HG03558 (cell line): ENCODE data around the gene LRG1.

Experiments
- ATAC-seq: cut with Tn5 transposase; IDR thresholded peaks from one replicate; pipeline ENCODE4 v1.9.1; 2021; ENCODE audit warnings: moderate number of reproducible peaks; ENCODE audit not compliant: unreplicated experiment; ENCODE audit errors: extremely low read depth

The LRG1 gene, protein sequence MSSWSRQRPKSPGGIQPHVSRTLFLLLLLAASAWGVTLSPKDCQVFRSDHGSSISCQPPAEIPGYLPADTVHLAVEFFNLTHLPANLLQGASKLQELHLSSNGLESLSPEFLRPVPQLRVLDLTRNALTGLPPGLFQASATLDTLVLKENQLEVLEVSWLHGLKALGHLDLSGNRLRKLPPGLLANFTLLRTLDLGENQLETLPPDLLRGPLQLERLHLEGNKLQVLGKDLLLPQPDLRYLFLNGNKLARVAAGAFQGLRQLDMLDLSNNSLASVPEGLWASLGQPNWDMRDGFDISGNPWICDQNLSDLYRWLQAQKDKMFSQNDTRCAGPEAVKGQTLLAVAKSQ

DNA sequence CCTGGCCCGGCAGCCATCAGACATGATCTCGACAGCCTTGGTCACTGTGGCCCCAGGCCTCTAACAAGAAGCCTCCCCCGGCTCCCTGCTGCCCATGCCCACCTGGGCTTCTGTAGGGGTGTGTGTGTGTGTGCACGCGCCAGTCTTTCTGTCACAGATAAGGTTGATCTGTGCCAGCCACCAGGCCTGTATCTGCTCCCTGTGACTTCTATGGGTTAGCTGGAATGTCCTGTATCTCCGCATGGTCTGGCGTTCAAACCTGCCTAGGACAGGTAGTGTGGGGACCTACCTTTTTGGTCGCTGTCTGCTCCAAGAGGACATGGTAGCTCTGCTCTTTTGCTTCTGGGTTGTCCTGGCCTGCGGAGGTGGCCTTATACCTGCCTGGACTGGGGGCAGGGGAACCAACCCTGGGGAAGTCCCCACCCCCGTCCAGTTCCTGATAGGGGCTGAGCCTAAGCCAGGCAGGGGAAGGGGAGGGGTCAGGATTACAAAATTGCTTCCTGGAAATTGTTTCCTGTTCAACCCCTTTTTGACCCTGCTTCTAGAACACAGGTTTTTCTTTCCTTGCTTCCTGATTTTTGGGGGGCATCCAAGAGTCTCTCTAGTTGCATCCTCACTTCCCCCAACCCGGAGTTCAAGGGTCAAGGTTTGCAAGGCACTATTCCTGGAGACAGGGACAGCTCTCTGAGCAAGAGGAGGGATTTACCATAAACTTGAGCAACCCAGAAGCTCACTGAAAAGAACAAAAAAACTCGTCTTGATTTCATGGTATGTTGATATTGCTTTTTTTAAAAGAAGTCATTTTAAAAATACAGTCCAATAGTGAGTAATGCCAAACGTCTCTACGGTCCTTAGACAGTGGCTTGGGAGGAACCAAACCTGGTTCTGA is at the start of gene LRG1:
Gene LRG1, minus strand, starts transcription at position 344 of the 889 bp plus-strand sequence. Its CDS starts 23 bp downstream, at position 321.
- no peak for ATAC-seq

DNA sequence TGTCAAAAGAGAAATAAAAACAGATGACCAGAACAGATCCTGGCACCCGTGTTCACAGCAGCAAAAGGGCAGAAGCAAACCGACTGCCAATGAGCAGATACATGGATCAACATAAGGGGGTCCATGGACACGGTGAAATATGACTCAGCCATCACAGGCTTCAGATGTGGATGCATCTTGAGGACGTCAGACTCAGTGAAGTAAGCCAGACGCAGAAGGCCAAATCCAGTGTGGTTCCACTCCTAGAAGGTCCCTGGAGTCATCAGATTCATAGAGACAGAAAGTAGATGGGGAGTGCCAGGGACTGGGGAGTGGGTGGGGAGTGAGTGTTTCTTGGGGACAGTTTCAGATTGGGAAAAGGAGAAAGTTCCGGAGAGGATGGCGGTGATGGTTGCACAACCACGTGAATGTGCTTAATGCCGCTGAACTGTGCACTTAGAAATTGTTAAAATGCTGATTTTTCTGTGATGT is 48.5 kb upstream of the LRG1 start:
- no peak for ATAC-seq

DNA sequence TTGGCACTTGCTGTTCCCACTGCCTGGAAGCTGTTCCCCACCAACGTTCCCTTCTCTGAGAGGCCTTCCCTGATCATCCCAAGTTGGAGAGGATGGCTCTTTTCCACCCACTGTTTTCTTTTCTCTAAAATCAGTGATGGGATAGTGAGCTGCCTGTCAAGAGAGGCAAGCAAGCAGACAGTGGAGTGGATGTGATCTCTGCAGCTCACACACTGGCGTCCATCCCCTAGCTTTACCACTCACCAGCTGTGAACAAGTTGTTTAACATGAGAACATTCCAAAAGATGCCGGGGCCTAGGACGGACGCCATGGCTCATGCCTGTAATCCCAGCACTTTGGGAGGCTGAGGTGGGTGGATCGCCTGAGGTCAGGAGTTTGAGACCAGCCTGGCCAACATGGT is 47.7 kb upstream of the LRG1 start:
- ATAC-seq: no peak

DNA sequence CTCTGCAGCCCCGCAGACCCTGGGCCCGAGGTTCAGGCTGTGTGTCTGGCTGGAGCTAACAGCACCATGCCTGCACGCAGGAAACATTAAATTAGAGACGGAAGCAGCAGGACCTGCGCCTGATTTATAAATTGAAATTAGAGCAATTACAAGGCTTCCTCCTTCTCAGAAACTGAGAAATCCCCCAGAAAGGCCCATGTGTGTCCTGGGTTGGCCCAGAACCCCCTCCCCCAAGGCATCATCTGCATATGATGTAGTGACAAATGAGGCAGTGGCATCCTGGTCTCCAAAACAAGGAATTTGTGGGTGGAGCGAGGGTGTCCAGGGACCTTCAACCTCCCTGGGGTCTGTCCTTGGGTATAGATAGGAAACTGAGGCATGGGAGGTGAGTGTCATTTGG is 46.9 kb upstream of the LRG1 start:
- no peak for ATAC-seq

DNA sequence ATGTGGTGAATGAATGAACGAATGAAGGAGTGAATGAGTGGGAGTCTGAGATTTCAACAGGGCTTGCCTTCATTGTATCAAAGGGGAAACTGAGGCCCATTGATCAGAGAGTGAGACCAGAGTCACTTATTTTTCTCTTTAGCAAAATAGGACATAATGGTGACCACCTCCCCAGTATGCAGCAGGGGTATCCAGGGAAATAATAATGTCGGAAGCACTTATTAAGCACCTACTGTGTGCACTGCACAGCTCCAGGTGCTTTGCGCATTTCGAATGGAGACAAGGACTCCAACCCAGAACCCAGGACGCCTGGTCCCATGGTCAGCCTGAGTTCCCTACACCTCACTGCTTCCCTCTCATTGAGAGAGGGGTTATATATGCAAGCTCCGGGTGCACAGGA is 46.4 kb upstream of the LRG1 start:
- no peak for ATAC-seq

DNA sequence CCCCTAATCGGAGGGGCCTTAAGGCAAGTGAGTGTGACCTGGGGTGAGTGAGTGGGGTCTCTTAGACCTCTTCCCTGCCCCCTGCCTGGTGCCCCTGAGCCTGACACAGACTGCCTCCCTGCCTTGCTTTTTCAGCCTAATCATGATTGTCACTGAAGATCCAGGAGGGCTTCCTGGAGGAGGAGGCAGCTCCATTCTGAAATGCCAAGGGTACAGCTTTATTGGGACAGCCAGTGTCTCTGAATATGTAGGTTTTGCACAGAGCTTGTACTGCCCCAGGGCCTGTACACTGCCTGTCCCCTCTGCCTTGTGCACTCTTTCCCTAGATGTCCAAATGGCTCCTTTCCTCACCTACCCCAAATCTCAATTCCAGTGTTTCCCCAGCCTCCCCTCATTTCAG is 45.7 kb upstream of the LRG1 start:
- ATAC-seq: no peak

DNA sequence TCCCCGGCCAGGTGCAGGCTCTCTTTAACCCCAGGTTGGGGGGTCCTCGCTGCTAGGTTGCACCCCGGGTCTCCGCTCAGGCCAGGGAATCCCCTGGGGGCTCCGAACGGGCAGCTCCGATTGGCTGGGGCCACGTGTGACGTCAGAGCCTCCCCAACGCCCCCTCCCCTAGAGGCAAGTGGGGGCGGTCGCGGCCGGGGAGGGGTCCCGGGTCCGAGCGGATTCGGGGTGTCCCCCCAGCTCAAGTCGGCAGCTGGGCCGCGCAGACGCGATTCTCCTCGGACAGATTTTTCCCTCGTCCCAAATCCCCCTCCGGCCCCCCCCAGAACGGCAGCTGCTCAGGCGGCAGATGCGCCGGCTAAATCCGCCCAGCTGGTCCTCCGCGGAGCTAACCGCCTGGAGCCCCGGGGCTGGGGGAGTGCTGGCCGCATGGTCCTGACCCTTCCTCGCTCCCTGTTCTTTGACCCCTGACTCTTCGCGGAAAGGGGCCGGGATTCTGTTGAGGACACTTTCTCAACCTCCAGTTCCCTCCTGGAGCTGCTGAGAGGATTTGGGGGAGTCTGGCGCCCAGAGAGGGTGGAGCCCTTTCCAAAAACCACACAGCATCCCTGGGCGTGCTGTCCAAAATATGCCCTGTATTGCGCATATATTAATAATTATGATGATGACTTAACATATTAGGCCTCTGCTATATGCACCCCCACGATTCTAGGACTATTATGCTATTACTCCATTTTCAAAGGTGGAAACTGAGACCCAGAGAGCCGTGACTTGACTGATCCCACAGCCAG is 45.0 kb upstream of the LRG1 start:
- no peak for ATAC-seq

DNA sequence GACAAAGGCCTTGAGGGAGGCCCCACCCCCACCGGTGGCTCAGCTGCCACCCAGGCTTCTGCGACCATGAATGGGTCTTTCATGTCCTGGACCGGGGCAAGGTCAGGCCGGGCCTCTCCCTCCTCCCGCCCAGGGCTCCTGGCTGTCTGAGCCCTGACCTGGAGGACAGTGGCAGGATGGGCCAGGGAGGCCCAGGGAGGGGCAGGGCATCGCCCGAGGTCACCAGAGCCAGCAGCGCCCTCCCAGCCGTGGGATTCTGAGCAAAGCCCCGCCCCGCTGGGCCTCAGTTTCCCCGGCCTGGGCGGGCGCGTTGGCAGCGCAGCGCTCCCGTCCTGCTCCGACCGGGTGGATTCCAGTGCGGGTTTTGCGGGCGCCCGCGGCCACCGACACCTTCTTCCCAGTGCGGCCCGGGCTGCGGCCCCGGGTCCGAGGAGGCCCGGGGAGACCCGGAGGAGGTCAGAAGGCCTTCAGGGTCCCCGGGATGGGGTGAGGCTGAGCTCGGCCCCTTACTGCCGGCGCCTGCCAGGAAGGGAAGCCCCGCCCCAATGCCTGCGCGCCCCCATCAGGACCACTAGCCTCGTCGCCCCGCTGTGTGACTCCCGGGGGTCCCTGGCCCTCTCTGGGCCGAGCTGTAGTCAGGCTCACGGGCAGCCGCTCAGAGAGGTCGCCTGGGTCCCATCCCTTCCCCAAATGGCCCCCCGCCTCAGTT is 44.3 kb upstream of the LRG1 start:
- no peak for ATAC-seq

DNA sequence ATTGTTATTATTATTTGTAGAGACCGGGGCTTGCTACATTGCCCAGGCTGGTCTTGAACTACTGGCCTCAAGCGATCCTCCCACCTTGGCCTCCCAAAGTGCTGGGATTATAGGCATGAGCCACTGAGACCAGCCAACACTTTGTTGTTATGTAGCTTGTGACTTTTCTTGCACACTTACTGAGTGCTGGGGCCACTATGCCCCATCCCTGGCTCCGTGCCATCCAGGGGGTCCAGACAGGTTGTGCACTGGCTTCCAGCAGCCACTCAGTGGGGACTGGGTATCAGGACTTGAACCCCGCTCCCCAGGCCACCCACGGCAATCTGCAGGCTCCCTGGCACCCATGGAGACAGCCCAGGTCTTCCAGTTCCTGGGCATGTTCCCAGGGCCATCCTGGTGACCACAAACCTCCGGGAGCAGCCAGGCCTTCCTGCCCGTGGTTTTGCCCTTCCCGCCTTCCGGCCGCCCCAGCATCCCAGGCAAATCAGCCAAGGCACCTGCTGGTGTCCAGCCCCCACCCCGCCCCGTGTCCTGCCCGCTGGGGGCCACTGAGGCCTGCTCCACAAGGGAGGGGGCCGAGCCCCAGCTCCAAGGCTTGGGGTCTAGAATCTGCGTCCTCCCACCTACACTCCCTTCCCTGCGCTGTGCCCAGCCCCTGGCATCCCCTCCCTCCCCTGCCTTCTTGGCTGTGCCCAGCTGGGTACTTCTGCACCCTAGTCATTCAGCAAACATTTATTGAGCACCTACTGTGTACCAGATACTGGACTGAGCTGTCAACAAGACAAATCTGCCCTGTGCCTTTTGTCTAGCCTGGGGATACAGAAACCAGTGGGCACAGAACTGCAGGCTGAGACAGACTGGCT is 43.4 kb upstream of the LRG1 start:
- ATAC-seq: no peak

DNA sequence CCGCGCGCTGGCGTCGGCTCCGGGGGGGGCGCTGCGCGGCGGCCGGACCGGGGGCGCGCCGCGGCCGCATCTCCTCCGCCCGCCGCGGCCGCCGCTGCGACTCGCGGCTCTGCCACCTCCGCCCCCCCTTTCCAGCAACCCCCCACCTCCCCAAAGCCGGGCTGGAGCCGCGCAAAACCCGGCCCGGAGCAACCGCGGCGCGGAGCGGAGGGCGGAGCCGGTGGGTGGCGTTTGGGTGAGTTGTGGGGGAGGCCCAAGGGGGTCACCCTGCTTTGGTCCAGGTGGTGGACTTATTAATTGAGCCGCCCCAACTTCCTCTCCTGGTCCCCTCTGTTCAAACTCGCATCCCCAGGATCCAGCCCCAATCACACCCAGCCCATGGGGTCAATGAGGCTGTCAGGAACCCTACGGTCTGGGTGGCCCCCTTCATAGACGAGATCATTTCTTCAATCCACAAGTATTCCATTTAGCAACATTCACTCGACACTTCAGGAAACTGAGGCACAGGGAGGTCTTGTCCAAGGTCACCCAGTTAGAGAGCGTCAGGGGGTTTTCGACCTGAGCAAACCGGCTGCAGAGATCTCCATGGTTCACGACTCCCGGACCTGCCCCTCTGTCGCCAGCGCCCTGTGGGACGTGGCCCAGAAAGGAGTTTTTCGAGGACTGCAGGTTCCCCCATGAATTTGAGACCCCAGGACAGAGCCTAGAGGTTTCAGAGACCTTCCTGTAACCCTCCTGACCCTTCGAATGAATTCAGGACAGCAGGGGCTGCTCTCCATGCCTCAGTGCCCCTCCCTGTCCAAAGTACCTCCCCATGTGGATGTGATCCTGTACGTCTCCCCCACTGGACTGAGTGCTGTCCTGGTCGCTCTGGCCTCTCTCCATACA is 42.1 kb upstream of the LRG1 start:
- ATAC-seq: no peak

DNA sequence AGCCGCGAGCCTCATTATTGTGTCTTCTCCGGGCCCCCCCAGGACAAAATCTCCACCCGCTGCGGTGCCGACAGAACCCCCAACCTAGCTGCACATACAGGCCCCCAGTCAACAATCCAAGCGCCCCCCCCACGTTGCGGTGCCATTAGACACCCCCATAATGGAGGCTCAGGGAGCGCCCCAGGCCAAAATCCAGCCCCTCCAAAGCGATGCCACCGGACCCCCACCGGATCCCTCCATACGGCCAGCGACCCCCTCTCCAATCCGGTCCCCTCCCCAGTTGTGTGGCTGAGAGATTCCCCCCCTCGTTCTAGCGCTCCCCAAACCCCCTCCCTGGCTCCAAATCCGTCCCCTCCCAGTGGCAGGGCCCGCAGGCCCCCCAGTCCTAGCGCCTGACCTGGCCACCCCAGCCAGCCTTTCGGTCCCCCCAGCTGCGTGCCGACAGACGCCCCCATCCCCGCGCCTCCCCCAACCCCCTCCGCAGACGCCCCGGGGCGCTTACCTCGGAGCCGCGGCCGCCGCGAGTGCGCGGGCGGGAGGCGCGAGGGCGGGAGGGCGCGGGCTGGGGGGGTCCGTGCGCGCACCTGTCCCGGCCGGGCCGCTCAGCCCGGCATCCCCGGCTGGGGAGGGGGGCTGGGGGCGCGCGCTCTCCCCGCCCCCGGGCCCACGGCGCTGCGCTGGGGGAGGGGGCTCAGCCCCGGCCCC is 41.3 kb upstream of the LRG1 start:
- no peak for ATAC-seq

DNA sequence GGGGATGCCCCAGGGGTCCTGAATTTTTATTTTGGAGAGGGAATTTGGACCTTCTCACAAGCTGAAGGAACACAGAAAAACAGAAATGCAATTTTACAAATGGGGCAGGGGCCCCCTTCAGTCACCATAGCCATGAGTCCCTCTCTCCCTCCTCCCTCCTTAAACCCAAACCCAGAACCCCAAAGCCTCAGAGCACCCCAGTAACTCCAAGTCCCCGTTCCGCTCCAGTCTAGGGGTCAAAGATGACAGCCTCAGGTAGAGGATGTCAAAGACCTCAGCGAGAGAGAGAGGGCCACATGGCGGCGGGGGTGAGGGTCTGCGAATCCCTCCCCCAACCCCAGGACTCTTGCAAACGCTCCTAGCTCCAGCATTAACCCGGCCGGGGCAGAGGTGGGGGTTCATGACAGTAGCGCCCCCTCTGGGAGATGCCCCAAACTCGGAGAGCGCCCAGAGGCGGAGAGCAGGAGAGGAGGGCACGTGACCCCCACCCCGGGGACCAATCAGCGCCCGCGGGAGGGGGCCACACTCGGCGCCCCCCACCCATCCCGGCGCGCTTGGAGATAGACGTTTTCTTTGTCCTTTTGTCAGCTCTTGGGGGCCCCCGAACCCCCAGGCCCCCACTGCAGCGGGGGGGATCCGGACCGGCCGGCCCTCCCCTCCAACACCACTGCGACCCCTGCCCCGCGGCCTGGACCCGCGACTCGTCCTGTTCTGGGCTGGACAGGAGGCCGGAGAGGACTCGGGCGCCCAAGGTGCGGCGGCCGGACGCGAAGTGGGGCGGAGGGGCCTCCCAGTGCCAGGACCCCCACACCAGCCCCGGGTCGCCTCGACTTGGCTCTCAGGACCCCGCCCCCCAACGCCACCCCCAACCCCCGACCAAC is 40.4 kb upstream of the LRG1 start:
- ATAC-seq: no peak

DNA sequence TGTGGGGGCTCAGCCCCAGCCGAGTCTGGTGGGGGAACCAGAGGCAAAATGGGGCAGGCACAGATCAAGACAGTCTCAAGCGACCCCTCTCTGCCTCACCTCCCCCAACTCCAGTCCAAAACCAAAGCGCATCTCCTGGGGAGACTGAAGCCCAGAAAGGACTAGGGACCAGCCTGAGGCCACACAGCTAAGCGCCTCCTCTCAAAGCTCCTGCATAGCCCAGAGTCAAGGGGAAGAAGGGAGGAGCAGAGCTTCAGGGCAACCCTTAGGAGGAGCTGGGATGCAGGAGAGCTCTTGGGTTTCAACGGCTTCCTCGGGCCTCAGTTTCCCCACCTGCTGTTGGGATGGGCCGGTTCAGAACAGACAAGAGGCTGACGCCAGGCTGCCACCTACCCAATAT is 39.6 kb upstream of the LRG1 start:
- no peak for ATAC-seq

DNA sequence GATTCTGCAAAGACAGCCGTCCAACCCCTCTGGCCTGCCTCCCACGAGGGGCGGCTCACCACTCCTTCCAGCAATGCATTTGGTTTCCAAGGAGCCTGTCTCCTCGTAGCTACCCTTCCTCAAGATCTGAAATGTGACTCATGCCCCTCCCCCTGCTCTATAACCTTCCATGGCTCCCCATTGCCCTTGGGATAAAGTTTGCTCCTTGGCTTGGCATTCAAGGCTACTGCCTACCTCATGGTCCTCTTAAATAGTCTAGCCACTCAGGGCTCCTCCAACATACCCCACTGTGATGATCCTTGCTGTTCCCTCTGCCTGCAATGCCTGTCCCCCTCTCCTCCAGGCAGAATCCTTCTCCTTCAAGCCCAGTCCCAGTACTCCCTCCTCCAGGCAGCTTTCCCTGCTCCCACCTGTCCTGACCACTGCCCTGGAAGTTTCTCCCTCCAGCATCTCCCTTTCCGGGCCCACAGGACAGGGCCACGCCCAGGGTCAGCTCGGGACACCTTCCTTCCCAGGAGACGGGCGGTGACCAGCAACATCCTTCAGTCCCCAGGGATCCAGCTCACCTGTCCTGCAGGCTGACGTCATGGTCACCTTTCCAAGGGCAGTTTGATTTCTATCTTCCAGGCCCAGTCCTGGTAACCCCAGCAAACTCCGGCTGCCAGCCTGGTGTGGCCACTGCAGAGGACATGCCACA is 38.9 kb upstream of the LRG1 start:
- no peak for ATAC-seq

DNA sequence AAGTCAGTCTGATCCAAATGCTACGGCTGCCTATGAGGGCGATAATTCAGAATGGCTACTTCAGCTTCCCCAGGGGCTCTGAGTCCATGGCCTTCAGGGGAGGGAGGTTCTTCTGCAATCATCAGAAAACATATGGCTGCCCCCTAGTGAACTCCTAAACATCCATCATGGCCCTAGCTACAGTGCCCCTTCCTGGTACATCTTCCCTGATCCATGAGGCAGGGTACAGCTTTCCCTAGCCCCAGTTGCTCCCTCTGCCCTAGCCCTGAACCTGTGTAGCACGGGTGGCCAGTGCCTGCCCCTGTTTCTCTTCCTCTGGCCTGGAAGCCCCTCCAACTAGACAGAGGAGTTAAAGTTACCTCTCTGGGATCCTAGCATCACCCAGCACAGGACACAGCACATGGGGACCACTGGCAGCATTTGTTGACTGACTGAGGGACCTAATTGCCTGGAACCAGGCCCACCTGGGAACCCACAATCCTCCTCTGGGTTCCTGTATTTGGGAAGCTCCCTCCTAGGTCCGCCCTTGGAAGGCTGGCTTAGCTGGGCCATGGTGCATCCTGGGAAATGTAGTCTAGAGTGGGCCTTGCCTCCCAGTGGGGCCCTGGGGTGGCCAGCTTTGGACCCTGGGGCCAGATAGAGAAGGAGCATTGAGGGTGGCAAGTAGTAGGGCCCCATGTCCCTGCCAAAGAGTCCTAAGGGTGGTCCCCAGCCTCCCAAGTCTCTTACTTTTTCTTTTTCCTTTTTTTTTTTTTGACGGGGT is 37.4 kb upstream of the LRG1 start:
- ATAC-seq: no peak
